OCI-M1 (cell line): ENCODE data around the gene SCEL.
"Not testable (repeated sequence)": the region's sequence is repeated elsewhere in the genome, so short reads cannot be mapped to it uniquely, and the experiment has no call there.

Experiments
- DNase-seq: peaks from one replicate; lab custom pipeline; 2025; lab: John Stamatoyannopoulos, UW

Gene SCEL

DNA sequence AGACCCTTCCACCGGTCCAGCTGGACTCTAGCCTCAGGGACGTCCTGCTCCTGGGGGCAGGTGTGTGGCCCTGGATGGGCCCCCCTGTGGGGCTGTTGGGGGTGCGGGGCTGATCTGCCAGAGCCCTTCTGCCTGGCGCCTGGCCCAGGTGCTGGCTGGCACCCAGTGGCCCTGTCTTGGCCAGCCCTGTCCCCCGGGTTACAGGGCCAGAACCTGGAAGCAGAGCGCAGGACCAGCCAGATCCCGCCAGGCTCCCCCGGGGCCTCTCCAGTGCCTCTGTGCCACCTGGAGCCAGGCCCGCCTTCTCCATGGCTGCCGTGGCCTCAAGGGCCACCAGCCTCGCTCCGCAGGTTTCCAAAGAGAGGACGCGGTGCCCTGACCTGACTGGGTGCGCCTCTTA lies 127.3 kb downstream of the SCEL start:
- DNase-seq, result not testable (repeated sequence)

DNA sequence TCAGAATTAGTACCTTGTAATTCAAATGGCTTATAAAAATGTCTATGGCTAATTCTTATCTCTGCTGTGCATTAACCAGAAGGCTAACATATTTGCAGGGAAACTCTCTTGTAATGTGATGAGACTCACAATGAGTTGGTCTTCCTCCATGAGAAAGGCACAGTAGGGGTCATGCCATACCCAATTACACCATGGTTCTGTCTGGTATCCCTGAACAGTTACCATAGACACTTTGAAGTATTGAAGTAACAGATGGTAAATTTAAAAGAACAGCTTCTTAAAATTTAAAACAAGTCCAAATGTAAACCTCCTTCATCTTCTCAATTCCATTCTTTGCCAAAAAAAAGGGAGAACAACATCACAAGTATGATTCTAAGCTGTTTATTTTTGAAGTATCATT lies 139.3 kb downstream of the SCEL start:
- no peak for DNase-seq

DNA sequence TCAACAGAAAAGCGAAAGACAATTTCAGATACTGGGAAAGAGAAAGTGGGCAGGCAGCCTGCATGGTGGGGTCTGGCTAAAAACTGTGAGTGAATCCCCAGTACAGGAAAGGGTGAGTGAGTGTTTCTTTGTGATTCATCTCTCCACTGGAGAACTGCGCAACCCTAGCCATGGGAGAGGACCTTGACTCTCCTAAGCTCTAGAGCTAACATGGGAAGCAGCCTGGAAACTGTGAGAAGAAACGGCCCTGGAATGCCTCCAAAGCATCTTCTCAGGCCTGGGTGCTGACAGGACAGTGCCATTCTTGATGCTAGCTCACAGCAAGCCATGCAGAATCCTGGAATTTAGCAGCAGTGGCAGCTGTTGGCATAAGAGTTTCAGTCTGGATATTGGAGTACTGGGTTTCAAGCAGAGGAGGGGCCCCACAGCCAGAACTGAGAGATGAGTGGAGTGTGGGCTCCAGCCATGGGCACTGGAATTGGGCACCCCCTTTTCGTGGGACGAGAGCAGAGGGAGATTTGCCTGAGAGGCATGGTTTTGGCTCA lies 143.3 kb downstream of the SCEL start:
- DNase-seq, result no peak

DNA sequence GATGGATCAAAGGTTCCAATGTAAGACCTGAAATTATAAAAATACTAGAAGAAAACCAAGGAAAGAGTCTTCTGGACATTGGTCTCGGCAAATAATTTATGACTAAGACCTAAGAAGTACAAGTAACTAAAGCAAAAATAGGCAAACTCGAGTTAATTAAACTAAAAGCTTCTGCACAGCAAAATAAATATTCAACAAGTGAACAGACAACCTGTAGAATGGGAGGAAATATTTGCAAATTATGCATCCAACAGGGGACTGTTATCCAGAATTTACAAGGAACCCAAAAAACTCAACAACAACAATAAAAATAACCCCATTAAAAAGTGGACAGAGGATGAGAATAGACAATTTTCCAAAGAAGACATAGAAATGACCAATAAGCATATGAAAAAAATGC lies 152.3 kb downstream of the SCEL start:
- DNase-seq, result no peak

DNA sequence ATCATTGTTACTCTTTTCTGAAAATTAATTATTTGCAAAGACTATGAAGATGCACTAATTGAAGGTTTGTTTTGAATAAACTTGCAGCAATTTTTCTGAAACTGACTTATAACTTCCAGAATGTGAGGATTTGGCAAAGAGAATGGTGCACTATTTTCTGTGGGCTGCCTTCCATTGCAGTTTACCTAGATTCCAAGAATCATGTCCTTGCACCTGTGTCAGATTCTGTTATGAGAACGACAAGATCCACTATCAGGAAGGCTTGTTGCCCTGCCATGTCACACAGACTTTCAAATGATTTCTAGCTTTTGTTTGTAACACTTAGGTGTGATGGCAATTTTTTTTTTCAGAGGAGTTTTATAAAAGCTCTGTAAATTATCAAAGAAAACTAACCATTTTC lies 156.4 kb downstream of the SCEL start:
- DNase-seq, result no peak

DNA sequence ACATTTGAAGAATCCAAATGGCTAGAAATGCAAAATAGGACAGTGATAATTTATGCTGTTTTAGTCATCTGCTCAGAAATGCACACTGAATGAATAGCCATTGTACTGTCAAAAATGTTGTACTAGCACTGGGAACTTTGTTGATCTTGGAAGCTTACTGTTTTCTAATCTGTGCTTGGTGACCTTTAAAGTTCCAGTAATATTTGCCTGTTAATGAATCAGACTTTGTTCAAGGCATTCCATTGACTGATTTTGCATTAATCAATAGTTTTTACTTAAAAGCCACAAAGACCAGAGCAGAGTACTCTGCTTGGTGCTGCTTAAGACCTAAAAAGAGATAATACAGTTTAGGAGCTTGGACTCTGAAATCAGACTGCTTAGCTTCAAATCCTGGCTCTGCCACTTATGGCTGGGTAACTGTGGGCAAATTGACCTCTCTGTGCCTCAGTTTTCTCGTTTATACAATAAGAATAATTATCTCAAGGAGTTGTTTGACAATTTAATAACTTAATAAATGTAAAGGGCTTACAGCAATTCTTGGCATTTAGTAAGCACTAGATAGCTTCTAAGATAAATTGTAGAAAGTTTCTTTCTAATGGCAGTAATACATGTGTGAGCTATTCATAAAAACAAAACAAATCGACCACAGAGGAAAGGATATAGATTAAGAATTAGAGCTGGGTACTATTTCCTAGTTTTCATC lies 157.4 kb downstream of the SCEL start:
- no peak for DNase-seq

DNA sequence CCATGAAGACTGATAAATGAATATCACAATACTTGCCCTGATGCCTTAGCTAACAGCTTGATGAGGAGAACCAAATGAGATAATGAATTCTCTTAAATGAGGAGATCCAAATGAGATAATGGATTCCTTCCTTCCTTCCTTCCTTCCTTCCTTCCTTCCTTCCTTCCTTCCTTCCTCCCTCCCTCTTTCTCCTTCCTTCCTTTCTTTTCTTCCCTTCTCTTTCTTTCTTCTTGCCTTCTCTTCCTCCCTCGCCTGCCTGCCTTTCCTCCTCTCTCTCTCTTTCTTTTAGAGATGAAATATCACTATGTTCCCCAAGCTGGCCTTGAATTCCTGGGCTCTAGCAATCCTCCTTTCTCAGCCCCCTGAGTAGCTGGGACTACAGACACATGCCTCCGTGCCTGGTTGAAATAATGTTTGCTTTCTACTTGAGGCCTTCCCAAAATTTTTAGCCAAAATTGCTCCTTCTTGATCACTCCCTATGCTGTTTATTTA lies 158.0 kb downstream of the SCEL start:
- DNase-seq, result no peak
